GM06990 (cell line): ENCODE data around the gene PLLP.

Experiments
- DNase-seq: peaks from one replicate; pipeline ENCODE4 v3.0.0-alpha.2; 2011; ENCODE audit not compliant: insufficient read length; ENCODE audit errors: extremely low read depth
- H3K27me3 ChIP-seq: replicated peaks from 2 replicates; pipeline ENCODE4 v1.6.0; 2011; ENCODE audit warnings: low read length; ENCODE audit not compliant: control insufficient read depth, insufficient read depth
- H3K36me3 ChIP-seq: 2 replicates; pipeline ENCODE4 v1.5.1; 2011; ENCODE audit warnings: low read length; ENCODE audit not compliant: control insufficient read depth, insufficient read depth
- H3K4me3 ChIP-seq: replicated peaks from 2 replicates; pipeline ENCODE4 v1.5.1; 2011; ENCODE audit warnings: low read depth, mild to moderate bottlenecking, control low read depth, low read length
- CTCF ChIP-seq: IDR thresholded peaks from 2 replicates; pipeline ENCODE4 v1.5.1; 2011; ENCODE audit warnings: low read length, control low read depth, mild to moderate bottlenecking, inconsistent platforms; ENCODE audit not compliant: insufficient read depth, poor library complexity, severe bottlenecking

Gene PLLP

GRCh38 chr16:57229079-57229478 is 55.4 kb downstream of the PLLP start:
- Histone ChIP-seq H3K36me3 (peaks cover 14% of the 10 kb centered on the region), H3K4me3 (no peak overlapping the region), H3K27me3 (no peaks in the 10 kb centered on the region)
- TF ChIP-seq CTCF: no peak
- no peak for DNase-seq

GRCh38 chr16:57226701-57227621 is 57.5 kb downstream of the PLLP start:
- no peaks in the 10 kb centered on the region for H3K27me3 ChIP-seq
- TF ChIP-seq CTCF: no peak
- H3K4me3 ChIP-seq: no peak overlapping the region
- H3K36me3 ChIP-seq: peaks cover 14% of the 10 kb centered on the region
- no peak for DNase-seq

GRCh38 chr16:57225978-57226377 is 58.5 kb downstream of the PLLP start:
- no peak overlapping the region for H3K4me3 ChIP-seq
- TF ChIP-seq CTCF: no peak
- H3K27me3 ChIP-seq: no peaks in the 10 kb centered on the region
- H3K36me3 ChIP-seq: peaks cover 14% of the 10 kb centered on the region
- DNase-seq: no peak

- Histone ChIP-seq H3K4me3 (no peak overlapping the region), H3K27me3 (no peaks in the 10 kb centered on the region), H3K36me3 (peaks cover 13% of the 10 kb centered on the region)
- no peak for TF ChIP-seq CTCF
- DNase-seq: no peak
Measured at GRCh38 chr16:57224651-57225335, 59.7 kb downstream of the PLLP start.

- H3K36me3 ChIP-seq: peaks cover 12% of the 10 kb centered on the region
- TF ChIP-seq CTCF: no peak
- no peak for DNase-seq
- no peak overlapping the region for H3K4me3 ChIP-seq
- no peaks in the 10 kb centered on the region for H3K27me3 ChIP-seq
Measured at GRCh38 chr16:57223057-57223456, 61.4 kb downstream of the PLLP start.
